ENCODE data around the gene HSD17B12.

DNA sequence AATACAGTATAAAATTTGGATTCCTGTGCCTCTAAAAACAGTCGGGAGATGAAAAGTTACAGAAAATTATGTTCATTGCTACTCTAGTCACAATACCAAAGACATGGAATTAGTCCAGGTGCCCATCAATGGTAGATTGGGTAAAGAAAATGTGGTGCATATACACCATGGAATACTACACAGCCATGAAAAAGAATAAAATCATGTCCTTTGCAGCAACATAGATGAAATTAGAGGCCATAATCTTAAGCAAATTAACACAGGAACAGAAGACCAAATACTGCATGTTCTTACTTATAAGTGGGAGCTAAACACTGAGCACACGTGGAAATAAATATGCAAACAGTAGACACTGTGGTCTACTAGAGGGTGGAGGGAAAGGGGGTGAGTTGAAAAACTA is 67.6 kb downstream of the HSD17B12 start:
- TF ChIP-seq POLR2A (IDR thresholded peaks at IDR 0.05; ENCODE audit: low read depth, low read length) = no peak
- TF ChIP-seq POLR2AphosphoS5 (IDR thresholded peaks at IDR 0.05; ENCODE audit: low read depth, low read length) = no peak
- TF ChIP-seq TAF1 (IDR thresholded peaks at IDR 0.05; ENCODE audit: borderline replicate concordance, low read depth, low read length) = no peak
